GM21423 (cell line): ENCODE results near the gene EXOC3L2.

Experiments
- ATAC-seq: cut with Tn5 transposase; IDR thresholded peaks from one replicate; pipeline ENCODE4 v1.9.1; 2021; ENCODE audit warnings: mild to moderate bottlenecking, moderate library complexity; ENCODE audit not compliant: unreplicated experiment

Gene EXOC3L2

GRCh38 chr19:45182758-45183157, 62.4 kb downstream of the EXOC3L2 start:
- no peak for ATAC-seq

GRCh38 chr19:45180936-45181335, 64.3 kb downstream of the EXOC3L2 start:
- no peak for ATAC-seq

GRCh38 chr19:45179892-45180370, 65.3 kb downstream of the EXOC3L2 start:
- ATAC-seq = no peak

- ATAC-seq = no peak
Observed at GRCh38 chr19:45179072-45179891, 65.9 kb downstream of the EXOC3L2 start.

- peak; percentile 80 for ATAC-seq
Observed at GRCh38 chr19:45178262-45179071, 66.7 kb downstream of the EXOC3L2 start, which contains the start of gene BLOC1S3. TSS of gene BLOC1S3 (plus strand) at chr19:45178784. CDS start at chr19:45179297, 513 bp downstream.

GRCh38 chr19:45177817-45178261, 67.4 kb downstream of the EXOC3L2 start, which contains the start of gene TRAPPC6A:
TSS of gene TRAPPC6A (minus strand) at chr19:45178237. CDS start at chr19:45178218, 19 bp downstream.
- ATAC-seq = peak; percentile 11

GRCh38 chr19:45175515-45176345, 69.5 kb downstream of the EXOC3L2 start:
- ATAC-seq = no peak

- ATAC-seq = no peak
Observed at GRCh38 chr19:45173816-45174215, 71.4 kb downstream of the EXOC3L2 start.

GRCh38 chr19:45172611-45173208, 72.5 kb downstream of the EXOC3L2 start:
- ATAC-seq = no peak

GRCh38 chr19:45172173-45172572, 73.0 kb downstream of the EXOC3L2 start:
- no peak for ATAC-seq

GRCh38 chr19:45171211-45171623, 74.0 kb downstream of the EXOC3L2 start:
- no peak for ATAC-seq

- no peak for ATAC-seq
Observed at GRCh38 chr19:45170146-45171106, 74.8 kb downstream of the EXOC3L2 start.

GRCh38 chr19:45169602-45170001, 75.6 kb downstream of the EXOC3L2 start:
- ATAC-seq = no peak

- ATAC-seq = no peak
Observed at GRCh38 chr19:45168767-45169351, 76.3 kb downstream of the EXOC3L2 start.

- no peak for ATAC-seq
Observed at GRCh38 chr19:45166723-45167252, 78.4 kb downstream of the EXOC3L2 start.

- peak; percentile 78 for ATAC-seq
Observed at GRCh38 chr19:45164577-45165335, 80.5 kb downstream of the EXOC3L2 start.

- peak; percentile 3 for ATAC-seq
Observed at GRCh38 chr19:45163751-45164460, 81.3 kb downstream of the EXOC3L2 start.
